Epidermal melanocyte (primary cell): ENCODE measurements around the gene NTRK2.

Experiments used
- DNase-seq: peaks from one replicate; pipeline ENCODE4 v3.0.0; 2011; ENCODE audit warnings: low spot score; ENCODE audit not compliant: insufficient read length

NTRK2 gene

DNA sequence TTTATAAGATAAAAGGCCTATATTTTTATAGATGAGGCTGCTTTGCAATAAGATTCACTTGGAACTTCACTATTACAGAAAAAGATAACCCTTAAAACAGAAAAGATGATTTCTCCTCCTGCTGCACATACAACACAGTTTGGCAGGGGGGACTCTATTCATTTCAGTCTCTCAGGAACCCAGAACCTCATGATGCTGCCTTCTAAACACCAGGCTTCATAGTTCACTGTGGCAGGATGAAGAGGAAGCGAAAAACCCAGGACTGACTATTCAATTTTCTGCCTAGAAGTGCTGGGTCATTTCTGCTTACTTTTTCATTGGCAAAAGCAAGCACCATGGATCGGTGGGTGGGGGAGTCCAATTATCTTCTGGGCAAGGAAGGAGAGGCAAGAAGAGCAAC lies 179.5 kb downstream of the NTRK2 start:
- DNase-seq = no peak

DNA sequence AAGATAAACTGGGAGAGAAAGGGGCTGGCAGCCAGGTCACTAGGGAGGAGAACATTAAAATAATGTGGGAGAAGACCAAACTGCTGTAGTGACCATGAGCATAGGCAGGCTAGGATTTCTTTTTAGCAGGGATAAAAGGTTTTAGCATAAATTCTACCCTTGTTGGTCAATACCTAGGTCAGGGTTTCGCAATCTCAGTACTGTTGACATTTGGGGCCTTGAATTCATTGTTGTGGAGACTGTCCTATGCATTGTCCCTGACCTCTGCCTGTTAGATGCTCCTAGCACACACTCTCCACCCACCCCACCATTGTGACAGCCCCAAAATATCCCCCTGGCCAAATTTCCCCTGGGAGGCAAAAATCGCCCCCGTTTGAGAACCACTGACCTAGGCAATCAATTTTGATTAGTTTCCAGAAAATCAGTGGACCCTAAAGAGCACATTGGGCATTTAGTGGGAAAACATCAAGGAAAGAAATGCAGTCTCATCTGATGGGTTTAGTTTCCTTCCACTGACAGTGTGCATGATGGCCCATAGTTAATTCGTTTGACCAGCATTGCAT lies 181.4 kb downstream of the NTRK2 start:
- DNase-seq = no peak

DNA sequence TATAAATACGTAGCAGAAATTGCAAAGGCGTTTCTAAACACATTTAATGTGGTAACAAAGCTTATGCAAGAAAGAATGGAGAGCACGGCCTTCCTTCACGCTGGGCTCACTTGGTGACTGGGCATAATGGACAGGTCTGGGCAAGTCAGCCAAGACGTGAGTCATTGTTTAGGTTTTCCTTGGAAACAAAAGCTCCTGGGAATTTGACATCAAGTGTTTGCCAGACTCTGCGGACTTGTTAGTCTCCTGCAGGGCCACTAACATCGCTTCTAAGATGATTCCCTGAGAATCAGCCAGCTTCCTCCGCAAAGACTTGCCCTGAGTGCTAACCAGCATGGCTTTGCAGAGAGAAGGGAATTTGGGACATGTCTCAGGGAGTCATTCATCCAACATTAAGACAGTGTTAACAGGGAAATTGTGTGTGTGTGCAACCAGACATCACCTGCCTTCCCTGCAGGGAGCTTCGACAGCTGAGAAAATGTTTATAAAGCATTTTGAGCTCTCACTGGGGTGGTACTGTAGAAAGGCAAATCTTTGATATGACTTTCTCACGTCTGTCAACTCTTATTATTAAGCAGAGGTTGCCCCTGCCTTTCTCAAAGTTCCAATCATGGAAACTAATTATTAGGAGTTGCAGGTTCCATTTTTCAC lies 182.5 kb downstream of the NTRK2 start:
- DNase-seq = peak; percentile 34

GRCh38 chr9:84852617-84853301 lies 183.2 kb downstream of the NTRK2 start:
- no peak for DNase-seq

DNA sequence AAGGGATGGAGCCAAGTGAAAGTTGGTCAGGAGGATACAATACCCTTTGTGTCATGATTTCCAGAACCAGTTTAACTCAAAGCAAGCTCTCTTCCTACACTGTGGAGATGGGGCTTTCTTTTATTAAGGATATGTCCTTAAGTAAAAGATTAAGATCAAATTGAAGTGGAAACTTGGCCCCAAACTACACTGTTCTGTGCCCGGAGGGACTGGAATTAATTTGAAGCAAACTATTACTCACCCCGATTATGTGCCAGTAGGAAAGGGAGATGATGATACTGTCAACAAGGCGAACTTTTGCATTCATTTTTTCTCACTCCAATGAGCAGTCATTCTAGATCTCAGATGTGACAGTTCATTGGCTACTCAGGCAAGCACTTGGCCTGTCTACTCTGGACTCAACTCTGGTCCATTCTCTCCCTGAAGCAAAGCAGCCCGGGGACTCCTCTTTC lies 186.7 kb downstream of the NTRK2 start:
- no peak for DNase-seq

- DNase-seq = no peak
These were observed 187.7 kb downstream of the NTRK2 start for GRCh38 chr9:84857211-84857610.

GRCh38 chr9:84858364-84858763 lies 188.8 kb downstream of the NTRK2 start:
- DNase-seq = no peak

GRCh38 chr9:84860249-84861115 lies 191.0 kb downstream of the NTRK2 start:
- no peak for DNase-seq

- no peak for DNase-seq
These were observed 191.9 kb downstream of the NTRK2 start for GRCh38 chr9:84861455-84861854.

GRCh38 chr9:84862308-84862707 lies 192.8 kb downstream of the NTRK2 start:
- no peak for DNase-seq

GRCh38 chr9:84862810-84863287 lies 193.3 kb downstream of the NTRK2 start:
- no peak for DNase-seq

GRCh38 chr9:84863372-84863771 lies 193.8 kb downstream of the NTRK2 start:
- no peak for DNase-seq

DNA sequence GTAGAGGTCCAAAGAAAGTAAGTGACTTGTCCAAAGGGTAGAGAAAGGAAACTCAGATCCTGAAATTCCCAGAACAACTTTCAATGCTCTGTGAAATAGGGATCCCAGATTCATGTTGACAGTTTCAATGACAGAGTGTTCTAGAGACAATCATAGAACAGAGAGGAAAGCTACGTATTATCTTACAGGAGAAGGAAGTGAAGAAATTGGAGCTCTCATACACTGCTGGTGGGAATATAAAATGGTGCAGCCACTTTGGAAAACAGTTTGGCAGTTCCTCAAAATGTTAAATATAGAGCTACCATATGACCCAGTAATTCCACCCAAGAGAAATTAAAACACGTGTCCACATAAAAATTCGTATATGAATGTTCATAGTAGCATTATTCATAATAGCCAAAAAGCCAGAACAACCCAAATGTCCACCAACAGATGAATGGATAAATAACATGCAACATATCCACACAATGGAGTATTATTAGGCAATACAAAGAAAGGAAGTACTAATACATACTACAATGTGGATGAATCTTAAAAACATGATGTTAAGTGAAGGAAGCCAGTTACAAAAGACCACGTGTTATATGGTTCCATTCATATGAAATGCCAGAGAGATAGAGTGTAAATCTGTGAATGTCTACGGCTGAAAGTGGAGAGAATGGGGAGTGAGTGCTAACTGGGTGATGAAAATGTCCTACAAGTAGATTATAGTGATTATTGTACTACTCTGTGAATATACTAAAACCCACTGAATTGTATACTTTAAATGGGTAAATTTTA lies 197.1 kb downstream of the NTRK2 start:
- no peak for DNase-seq

- DNase-seq = no peak
These were observed 197.7 kb downstream of the NTRK2 start for GRCh38 chr9:84867186-84867585.

- DNase-seq = no peak
These were observed 199.6 kb downstream of the NTRK2 start for GRCh38 chr9:84869091-84869490.

DNA sequence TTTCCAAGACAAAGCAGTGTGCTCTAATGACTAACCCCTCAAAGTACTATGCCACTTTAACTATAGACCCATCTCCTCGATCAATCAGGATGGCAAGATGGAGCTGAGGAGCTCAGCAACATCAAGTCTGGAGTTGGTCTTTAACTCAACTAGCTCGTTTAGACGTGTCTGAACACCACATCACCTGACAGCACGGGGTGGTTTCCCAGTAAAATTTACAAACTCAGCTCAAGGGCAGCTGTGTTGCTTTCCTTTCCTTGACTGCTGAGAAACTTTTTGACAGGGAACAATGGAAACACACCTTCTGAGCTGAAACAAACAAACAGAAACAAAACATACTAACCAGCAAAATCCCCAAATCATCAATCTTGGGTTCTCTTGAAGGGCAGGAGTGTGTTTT lies 202.5 kb downstream of the NTRK2 start:
- DNase-seq = no peak

- no peak for DNase-seq
These were observed 204.5 kb downstream of the NTRK2 start for GRCh38 chr9:84874022-84874421.

- no peak for DNase-seq
These were observed 205.1 kb downstream of the NTRK2 start for GRCh38 chr9:84874596-84874995.

DNA sequence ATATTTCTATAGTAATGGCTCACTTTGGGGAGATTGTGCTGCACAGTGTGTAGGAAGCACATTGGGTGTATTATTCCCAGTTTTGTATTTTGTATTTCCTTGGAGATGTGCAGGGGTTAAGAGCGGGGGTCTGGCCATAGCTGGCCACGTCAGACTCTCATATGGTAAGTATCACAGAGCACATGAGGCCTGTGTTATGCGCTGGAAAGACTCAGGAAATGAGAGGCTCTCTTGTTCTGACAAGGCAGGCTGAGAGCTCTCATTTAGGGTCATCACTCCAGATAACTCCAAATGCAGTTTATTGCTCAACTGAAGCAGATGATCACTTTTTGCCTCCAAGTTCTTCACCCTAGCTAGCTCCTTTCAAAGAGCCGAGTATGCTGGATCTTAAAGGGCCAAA lies 205.7 kb downstream of the NTRK2 start:
- DNase-seq = no peak

DNA sequence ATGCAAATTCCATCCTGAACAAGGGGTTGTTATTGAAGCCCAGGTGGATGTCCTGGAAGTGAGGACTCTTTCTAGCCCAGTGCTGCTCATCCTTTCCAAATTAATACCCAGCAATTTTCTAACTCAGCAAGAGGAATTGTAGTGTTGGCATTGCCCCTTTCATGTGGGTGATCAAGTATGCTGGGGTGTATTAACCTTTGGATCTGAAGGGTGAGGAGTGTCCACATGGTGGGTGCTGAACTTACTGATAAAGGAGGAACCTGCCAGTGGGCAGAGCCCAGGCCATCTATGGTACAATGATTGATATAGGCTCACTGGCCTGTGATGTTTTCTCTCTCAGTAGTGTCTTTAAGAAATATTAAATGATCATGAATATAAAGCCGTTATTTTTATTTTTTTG lies 210.1 kb downstream of the NTRK2 start:
- no peak for DNase-seq

- no peak for DNase-seq
These were observed 211.3 kb downstream of the NTRK2 start for GRCh38 chr9:84880835-84881234.
